IgD-negative memory B cell (primary cell): Measurements from ENCODE around the gene MINDY4. TPM values are rescaled to one million over a fixed set of nuclear protein-coding genes. Genes with fewer than 3 reads are reported as not detected.
A peak's percentile ranks its signal among the peaks of the same experiment; 100 is the strongest.

Experiments used
- H3K27ac Mint-ChIP-seq, 3 donors: one replicate each; pipeline ENCODE4 v1.8.0; 2020 to 2022; ENCODE audit warnings: mild to moderate bottlenecking in 3 of 3, mixed read lengths in 3 of 3, moderate library complexity in 1 of 3
- H3K27me3 Mint-ChIP-seq: one replicate; pipeline ENCODE4 v1.8.0; 2021; ENCODE audit warnings: mixed read lengths
- H3K36me3 Mint-ChIP-seq: one replicate; pipeline ENCODE4 v1.8.0; 2020; ENCODE audit warnings: mild to moderate bottlenecking, mixed read lengths
- H3K4me1 Mint-ChIP-seq, 3 donors: one replicate each; pipeline ENCODE4 v1.8.0; 2020 to 2022; ENCODE audit warnings: mixed read lengths in 3 of 3, mild to moderate bottlenecking in 1 of 3
- H3K4me3 Mint-ChIP-seq, 4 donors: one replicate each; pipeline ENCODE4 v1.8.0; 2020 to 2022; ENCODE audit warnings: mild to moderate bottlenecking in 4 of 4, mixed read lengths in 4 of 4, moderate library complexity in 3 of 4
- H3K9me3 Mint-ChIP-seq, 3 donors: one replicate each; pipeline ENCODE4 v1.8.0; 2020 to 2021; ENCODE audit warnings: mixed read lengths in 3 of 3, mild to moderate bottlenecking in 1 of 3
- polyA plus RNA-seq: library from polyadenylated mRNA; unstranded; fragments of 300-500 nt; fragmentation: Illumina TruSeq; gene quantifications from one replicate; pipeline ENCODE4 v1.2.3, GENCODE V29; 2021

The MINDY4 gene
- polyA plus RNA-seq, 1 donor from 2014 or later, result 0.25 TPM

DNA sequence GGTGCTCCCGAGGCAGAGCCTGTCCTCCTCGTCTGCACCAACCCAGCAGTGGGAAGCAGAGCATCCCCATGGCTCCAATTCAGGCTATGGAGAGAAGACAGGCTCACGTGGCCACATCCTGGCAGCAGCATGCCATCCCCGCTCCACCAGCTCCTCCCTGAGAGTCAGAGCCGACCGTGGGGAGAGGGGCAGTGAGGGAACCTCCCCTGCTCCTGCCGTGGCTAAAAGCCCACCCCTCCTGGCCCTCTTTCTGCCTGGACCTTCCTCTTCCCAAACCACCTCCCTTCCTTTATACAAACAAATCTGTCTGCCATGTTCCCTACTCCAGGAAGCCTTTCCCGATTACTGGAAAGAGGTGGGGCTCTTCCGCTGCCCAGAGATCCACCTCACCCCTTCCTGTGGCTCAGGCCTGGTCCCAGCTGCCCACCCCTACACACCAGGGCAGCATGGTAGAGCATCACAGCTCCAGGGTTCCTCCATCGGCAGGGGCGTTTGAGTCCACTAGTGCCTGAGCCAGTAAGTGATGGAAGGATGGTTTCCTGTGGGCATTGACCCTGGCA is 129.7 kb downstream of the MINDY4 start:
- Mint-ChIP-seq H3K27me3 (no peaks in the 10 kb centered on the region), H3K4me3 (no peak overlapping the region), H3K27ac (no peak overlapping the region), H3K36me3 (peaks cover 3% of the 10 kb centered on the region), H3K4me1 (no peaks in the 10 kb centered on the region), H3K9me3 (no peaks in the 10 kb centered on the region)

DNA sequence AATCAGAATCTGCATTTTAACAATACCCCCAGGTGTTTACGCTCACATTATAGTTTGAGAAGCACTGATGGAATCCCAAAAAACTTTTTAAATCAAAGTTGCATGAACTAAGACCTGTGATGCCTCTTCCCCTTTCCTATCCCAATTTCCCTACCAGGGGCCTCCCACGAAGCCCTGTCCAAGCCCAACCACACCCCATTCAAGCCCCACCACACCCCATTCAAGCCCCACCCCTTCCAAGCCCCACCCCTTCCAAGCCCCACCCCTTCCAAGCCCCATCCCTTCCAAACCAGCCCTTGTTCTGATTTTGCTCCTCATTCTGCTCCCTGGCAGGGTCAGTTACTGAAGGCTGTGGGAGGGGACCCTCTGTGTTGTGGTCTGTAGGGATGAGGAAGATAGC is 130.6 kb downstream of the MINDY4 start:
- no peaks in the 10 kb centered on the region for H3K4me1 Mint-ChIP-seq
- no peak overlapping the region for H3K4me3 Mint-ChIP-seq
- peaks cover 3% of the 10 kb centered on the region for H3K36me3 Mint-ChIP-seq
- no peaks in the 10 kb centered on the region for H3K27me3 Mint-ChIP-seq
- no peak overlapping the region for H3K27ac Mint-ChIP-seq
- H3K9me3 Mint-ChIP-seq, result no peaks in the 10 kb centered on the region

DNA sequence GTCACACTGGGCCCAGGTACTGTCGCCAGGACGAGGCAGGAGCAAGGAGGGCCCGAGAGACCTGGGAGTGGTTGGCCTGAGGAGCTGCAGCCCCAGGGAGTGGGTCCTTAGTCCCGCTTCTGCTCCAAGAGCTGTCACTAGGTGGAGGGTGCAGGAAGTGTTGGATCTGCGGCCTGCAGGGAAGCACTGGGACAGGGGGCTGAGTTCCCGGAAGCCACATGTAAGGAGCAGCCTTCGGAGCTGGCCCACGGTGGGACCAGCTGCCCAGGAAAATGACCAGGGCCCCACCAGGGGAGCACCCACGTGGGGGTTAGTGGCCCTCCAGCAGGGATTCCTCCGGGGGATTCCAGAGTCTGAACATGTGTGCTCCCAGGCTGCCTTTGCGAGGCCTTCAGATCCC is 131.2 kb downstream of the MINDY4 start:
- H3K4me1 Mint-ChIP-seq, result no peaks in the 10 kb centered on the region
- no peak overlapping the region for H3K27ac Mint-ChIP-seq
- H3K27me3 Mint-ChIP-seq, result no peaks in the 10 kb centered on the region
- no peak overlapping the region for H3K4me3 Mint-ChIP-seq
- peaks cover 3% of the 10 kb centered on the region for H3K36me3 Mint-ChIP-seq
- no peaks in the 10 kb centered on the region for H3K9me3 Mint-ChIP-seq

DNA sequence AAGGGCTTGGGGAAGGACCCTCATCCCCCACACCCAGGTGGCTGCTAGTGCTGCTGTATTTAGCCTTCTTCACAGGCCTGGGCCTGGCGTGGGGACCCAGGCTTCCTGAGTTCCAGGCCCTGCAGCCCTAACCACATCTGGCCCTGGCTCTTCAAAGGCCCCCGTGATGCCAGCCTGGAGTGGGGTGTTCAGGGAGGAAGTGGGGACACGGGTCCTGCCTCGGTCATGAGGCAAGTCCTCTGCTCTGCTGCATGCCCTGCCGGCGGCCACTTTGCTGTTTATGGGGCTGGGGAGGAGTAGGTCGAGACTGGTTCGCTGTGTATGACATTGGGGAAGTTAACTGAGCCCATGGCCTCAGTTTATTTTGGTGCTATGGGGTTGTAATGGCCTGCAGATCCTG is 131.9 kb downstream of the MINDY4 start:
- Mint-ChIP-seq H3K27ac (peak overlapping the region in 1 of 3 donors; percentile 67), H3K36me3 (peaks cover 3% of the 10 kb centered on the region), H3K27me3 (no peaks in the 10 kb centered on the region), H3K4me1 (no peaks in the 10 kb centered on the region), H3K9me3 (no peaks in the 10 kb centered on the region), H3K4me3 (no peak overlapping the region)

DNA sequence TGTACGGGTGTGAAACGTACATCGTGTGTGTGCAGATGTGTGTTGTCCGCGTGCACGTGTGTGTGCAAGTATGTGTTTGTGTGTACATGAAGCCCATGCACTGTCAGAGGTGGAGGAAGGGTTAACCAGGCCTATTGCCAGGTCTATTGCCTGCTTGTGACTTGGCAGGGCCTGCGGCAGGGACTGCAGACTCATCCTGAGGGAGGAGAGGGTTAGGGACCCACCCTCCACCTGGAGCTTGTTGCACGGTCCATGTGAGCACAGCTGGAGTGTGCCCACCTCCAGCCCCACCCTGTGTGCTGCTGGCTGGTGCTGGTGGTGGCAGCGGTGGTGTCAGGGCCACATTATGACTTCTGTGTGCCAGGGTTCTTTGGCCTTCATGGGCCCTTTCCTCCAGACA is 133.3 kb downstream of the MINDY4 start:
- H3K36me3 Mint-ChIP-seq, result peaks cover 3% of the 10 kb centered on the region
- no peaks in the 10 kb centered on the region for H3K9me3 Mint-ChIP-seq
- no peak overlapping the region for H3K4me3 Mint-ChIP-seq
- H3K4me1 Mint-ChIP-seq, result no peaks in the 10 kb centered on the region
- H3K27me3 Mint-ChIP-seq, result no peaks in the 10 kb centered on the region
- H3K27ac Mint-ChIP-seq, result no peak overlapping the region

DNA sequence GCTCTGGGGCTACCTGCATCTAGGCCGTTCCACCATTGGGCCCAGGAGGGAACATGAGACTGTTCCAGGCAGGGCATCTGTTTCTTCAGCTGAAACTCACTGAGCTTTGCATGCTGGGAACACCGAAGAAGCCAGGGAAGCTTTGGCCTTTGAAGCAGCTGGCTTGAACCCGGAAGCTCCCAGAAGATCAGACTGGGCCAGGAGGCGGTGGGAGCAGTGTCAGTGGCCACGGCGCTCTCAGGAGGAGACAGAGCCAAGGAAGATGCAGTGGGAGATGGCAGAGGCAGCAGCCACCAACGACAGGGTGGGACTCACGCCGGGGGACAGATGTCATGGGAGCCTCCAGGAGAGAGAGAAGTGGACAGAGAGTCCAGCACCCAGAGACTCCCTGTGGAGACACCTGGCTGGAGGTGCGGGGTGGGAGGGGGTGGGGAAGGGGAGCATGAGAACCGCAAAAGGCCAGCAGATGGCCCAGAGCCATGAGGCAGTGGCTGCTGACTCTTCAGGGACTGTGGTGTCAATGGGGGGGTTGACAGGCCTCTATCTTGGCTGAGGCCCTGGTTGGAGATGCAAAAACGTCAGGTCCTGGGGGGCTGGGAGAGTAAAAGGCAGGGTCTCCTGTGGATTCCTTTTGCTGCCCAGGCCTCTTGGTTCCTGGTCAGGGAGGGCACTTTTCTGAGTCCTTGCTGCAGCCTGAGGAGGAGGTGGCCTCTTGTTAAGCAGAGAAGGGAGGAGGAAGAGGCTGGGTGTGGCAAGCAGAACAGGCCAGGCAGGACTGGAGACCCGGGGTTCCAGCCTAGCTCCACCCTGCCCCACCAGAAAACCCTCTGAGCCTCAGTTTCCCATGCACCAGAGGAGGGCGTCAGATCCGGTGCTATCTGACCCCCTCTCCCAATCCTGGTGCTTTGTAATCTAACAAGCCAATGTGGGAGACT is 134.1 kb downstream of the MINDY4 start:
- Mint-ChIP-seq H3K36me3 (peaks cover 3% of the 10 kb centered on the region), H3K27me3 (no peaks in the 10 kb centered on the region), H3K4me1 (no peaks in the 10 kb centered on the region), H3K9me3 (no peaks in the 10 kb centered on the region), H3K4me3 (no peak overlapping the region), H3K27ac (no peak overlapping the region)

DNA sequence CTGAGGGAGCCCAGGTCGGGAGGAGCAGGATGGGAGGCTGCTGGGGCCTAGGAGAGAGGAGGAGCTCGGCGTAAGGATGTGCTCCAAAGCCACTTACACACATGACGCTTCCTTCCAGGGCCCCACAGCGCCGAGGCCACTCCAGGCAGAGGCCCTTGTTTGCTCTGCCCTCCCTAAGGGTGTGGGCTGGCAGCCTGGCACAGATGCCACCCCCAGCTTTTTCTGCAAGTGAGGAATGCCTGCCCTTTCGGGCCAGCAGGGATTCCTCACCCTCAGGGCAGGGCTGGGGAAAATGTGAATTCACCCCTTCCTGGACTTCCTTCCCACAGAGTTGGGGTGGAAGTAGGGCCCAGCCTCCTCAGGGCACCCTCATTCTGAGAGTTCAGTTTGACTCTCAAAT is 134.8 kb downstream of the MINDY4 start:
- no peaks in the 10 kb centered on the region for H3K9me3 Mint-ChIP-seq
- no peak overlapping the region for H3K27ac Mint-ChIP-seq
- H3K27me3 Mint-ChIP-seq, result no peaks in the 10 kb centered on the region
- H3K4me3 Mint-ChIP-seq, result no peak overlapping the region
- peaks cover 0 to 2% (median 1%) of the 10 kb centered on the region in 3 donors for H3K4me1 Mint-ChIP-seq
- peaks cover 3% of the 10 kb centered on the region for H3K36me3 Mint-ChIP-seq

DNA sequence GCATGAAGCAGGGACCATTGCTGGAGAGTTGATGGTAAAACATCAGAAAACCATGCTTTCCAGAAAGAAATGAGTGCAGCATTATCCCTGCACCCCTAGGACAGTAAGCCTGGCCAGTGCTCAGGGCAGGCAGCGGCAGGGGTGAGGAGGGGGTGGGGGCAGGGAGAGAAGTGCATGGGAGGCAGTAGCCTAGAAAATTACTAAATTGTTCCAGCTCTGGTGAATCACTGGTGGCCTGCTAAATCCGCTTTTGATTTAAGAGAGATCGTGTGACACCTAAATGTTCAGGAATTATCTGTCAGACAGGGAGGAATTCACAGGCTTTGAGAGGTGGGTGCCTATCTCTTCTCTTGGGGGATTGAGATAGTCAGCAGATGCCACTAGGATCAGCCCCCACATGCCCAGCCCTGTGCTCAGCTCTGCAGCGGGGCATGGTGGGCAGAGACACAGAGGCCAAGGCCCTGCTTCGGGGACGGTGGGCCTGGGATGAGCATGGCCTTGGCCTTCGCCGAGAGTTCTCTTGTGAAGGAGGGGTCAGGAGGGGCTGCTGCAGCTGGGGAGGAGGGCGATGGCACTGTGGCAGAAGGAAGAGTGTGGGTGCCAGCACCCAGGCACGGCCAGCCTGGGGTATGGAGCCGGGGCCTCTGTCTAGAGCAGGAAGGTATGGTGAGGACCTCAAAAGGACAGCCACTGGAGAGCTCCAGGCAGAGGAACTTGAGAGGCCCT is 135.5 kb downstream of the MINDY4 start:
- no peak overlapping the region for H3K27ac Mint-ChIP-seq
- H3K27me3 Mint-ChIP-seq, result no peaks in the 10 kb centered on the region
- H3K9me3 Mint-ChIP-seq, result no peaks in the 10 kb centered on the region
- H3K4me3 Mint-ChIP-seq, result no peak overlapping the region
- H3K4me1 Mint-ChIP-seq, result peaks cover 0 to 2% (median 1%) of the 10 kb centered on the region in 3 donors
- H3K36me3 Mint-ChIP-seq, result peaks cover 3% of the 10 kb centered on the region

DNA sequence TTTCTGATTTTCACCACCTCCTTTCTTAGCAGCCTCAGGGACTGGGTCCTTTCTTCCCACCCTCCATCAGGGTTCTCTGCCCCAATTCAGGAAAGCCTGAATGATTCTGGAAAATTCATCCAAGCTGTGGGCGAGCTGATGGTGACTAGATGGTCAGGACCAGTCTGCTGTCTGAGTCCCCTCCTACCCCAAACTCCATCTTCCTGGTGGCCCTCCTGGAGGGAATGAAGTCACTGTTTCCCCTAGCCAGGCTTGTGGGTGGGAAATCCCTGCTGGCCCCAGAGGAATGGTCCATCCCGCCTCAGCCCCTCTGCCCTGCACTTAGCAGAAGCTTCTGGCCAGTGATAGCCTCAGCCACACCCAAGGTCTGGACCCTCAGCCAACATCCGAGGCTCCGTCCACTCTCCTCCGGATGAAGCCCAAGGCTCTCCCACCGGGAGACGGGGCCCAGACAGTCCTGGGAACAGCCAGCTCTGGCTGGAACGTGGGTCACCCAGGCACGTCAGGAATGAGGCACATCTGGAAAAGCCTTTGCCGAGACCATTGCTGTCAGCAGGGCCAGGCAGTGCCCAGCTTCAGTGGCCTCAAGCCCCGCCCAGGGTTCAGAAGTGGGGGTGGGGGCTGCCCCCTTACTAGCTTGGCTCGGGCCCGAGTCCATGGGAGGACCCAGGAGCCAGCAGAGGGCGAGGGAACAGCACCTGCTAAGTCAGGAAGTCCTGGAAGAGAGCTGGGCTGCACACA is 136.5 kb downstream of the MINDY4 start:
- Mint-ChIP-seq H3K36me3 (peaks cover 3% of the 10 kb centered on the region), H3K27ac (no peak overlapping the region), H3K4me1 (peaks cover 0 to 2% (median 1%) of the 10 kb centered on the region in 3 donors), H3K4me3 (no peak overlapping the region), H3K9me3 (no peaks in the 10 kb centered on the region), H3K27me3 (no peaks in the 10 kb centered on the region)

DNA sequence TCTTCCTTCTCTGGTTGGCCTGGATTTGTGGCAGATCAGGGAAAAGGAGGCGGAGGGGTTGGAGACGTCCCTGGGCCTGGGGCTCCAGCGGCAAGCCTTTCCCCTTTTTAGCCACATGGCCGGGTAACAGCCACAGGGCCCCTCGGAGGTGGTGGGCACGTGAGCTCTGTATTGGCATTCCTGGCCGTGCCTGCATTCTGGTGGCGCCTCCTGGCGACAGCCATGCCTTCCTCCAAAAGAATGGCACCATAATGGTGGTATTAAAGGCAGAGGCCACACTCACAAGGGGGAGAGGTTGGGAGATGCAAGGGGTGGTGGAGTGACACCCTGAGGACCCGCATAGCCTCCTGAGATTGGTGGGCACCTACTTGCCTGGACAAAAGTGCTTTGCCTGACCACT is 137.5 kb downstream of the MINDY4 start:
- peaks cover 0 to 2% (median 1%) of the 10 kb centered on the region in 3 donors for H3K4me1 Mint-ChIP-seq
- peaks cover 3% of the 10 kb centered on the region for H3K36me3 Mint-ChIP-seq
- H3K4me3 Mint-ChIP-seq, result no peak overlapping the region
- H3K9me3 Mint-ChIP-seq, result no peaks in the 10 kb centered on the region
- no peaks in the 10 kb centered on the region for H3K27me3 Mint-ChIP-seq
- H3K27ac Mint-ChIP-seq, result no peak overlapping the region

DNA sequence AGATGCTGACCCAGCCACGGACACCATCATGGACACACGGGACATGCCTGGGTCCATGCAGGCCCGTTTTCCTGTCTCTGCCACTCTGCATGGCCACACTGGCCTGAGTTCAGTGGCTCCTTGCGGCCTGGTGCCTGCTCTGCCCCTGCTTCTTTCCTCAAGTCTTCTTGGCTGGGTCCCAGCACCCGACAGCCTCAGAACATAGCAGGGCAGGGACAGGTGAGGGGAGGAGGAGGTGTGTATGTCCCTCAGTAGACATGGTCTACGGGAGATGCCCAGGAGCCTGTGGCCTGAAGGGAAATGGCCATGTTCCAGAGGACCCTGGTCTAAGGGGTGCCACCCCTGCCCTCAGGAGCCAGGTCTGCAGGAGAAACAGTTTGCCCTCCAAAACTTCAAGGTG is 138.2 kb downstream of the MINDY4 start:
- H3K27me3 Mint-ChIP-seq, result no peaks in the 10 kb centered on the region

DNA sequence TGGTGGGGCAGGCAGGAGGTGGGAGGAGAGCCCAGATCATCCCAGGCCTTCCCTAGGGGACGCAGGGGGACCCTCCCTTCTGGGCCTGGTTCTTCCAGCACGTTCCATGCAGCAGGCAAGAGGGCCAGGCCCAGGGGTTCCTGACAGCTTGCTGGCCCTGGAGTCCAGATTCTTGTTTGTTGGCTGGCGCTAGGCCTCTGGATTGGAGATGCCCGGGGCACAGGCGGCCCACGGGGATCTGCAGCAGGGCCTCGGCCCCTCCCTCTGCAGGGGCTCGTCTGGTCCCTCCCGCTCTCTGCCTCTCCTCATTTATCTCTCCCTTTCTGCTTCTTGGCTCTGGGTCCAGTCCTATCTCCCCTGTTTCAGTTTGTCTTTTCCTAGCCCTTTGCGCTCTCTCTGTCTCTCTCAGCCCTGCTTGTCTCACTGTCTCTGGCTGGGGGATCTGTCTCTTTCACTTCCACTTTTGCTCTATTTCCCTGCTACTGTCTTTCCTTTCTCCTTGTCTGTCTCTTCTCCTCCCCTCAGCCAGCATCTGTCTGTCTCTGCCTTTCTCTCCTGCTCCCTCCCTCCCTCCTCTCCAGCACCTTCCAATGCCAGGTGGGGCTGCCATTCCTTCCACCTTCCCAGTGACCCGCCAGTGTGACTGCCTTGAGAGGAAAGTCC is 139.3 kb downstream of the MINDY4 start:
- Mint-ChIP-seq H3K36me3 (no peaks in the 10 kb centered on the region), H3K27ac (no peak overlapping the region), H3K9me3 (no peaks in the 10 kb centered on the region), H3K27me3 (no peaks in the 10 kb centered on the region), H3K4me1 (peaks cover 0 to 2% (median 1%) of the 10 kb centered on the region in 3 donors), H3K4me3 (no peak overlapping the region)

More for the DNA sequence above, 138.2 kb downstream of the MINDY4 start:
- Mint-ChIP-seq H3K4me1 (peaks cover 0 to 2% (median 1%) of the 10 kb centered on the region in 3 donors), H3K4me3 (no peak overlapping the region), H3K27ac (no peak overlapping the region), H3K9me3 (no peaks in the 10 kb centered on the region), H3K36me3 (peaks cover 3% of the 10 kb centered on the region)

DNA sequence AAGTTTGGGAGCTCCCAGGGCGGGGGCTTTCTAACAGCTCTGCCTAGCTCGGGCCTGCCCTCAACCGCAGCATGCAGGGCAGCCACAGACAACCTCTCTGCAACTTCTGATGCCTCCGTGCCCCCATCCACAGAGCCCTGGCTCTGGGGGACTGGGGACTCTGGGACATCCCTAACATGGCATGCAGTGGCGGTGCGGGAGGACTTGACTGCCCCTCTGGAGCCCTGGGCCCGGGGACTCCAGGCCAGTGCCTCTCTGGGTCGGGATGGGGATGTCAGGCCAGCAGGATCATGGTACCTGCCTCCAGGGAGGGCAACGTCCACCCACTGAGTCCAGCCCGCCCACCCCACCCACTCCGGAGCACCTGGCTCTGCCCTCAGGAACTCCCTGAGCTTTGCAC is 139.9 kb downstream of the MINDY4 start:
- Mint-ChIP-seq H3K4me3 (no peak overlapping the region), H3K36me3 (no peaks in the 10 kb centered on the region), H3K9me3 (no peaks in the 10 kb centered on the region), H3K27ac (no peak overlapping the region), H3K4me1 (peaks cover 0 to 2% (median 1%) of the 10 kb centered on the region in 3 donors), H3K27me3 (no peaks in the 10 kb centered on the region)

DNA sequence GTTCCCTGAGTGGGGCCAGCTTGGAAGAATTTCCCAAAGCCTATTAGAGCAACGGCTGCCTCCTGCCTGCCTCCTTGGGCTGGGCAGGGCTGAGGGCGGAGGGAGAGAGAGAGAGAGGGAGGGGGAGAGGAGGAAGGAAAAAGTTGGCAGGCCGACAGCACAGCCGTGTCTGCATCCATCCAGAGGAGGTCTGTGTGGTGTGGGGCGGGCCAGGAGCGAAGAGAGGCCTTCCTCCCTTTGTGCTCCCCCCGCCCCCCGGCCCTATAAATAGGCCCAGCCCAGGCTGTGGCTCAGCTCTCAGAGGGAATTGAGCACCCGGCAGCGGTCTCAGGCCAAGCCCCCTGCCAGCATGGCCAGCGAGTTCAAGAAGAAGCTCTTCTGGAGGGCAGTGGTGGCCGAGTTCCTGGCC is 140.3 kb downstream of the MINDY4 start, which contains the start of gene AQP1:
TSS of gene AQP1 (plus strand) at position 293 of the 409 bp plus-strand sequence. CDS start at position 350, 57 bp downstream.
- no peak within 1 kb of the TSS for H3K4me3 Mint-ChIP-seq
- no peaks in the 10 kb centered on the region for H3K36me3 Mint-ChIP-seq
- H3K27ac Mint-ChIP-seq, result no peak within 1 kb of the TSS
- H3K27me3 Mint-ChIP-seq, result no peaks in the 10 kb centered on the region
- peaks cover 0 to 2% (median 1%) of the 10 kb centered on the region in 3 donors for H3K4me1 Mint-ChIP-seq
- no peaks in the 10 kb centered on the region for H3K9me3 Mint-ChIP-seq
